B cell (primary cell): ENCODE data around the gene SRRM1.

Source experiments
- CTCF ChIP-seq: fragments of 200-600 bp; IDR thresholded peaks from one replicate; pipeline ENCODE4 v1.8.0; 2022; ENCODE audit warnings: antibody characterized with exemption, mild to moderate bottlenecking
- EZH2 ChIP-seq: IDR thresholded peaks from 2 replicates; pipeline ENCODE4 v1.6.1; 2012; ENCODE audit warnings: borderline replicate concordance, low read depth, mild to moderate bottlenecking, moderate library complexity, low read length; ENCODE audit not compliant: insufficient read depth, poor library complexity, severe bottlenecking

GRCh38 chr1:24683713-24684162, 40.6 kb downstream of the SRRM1 start:
- TF ChIP-seq CTCF (no peak), EZH2 (no peak)
